Measurements from ENCODE around the gene RYR3.

RYR3 gene

GRCh38 chr15:33320017-33320416 lies 9.2 kb downstream of the RYR3 start:
- DNase-seq (ENCODE audit: low read depth, low spot score), result no peak

- no peak for DNase-seq (ENCODE audit: low read depth, low spot score)
Measured at GRCh38 chr15:33322091-33322490, 11.3 kb downstream of the RYR3 start.

- no peak for DNase-seq (ENCODE audit: low read depth, low spot score)
Measured at GRCh38 chr15:33324609-33325008, 13.8 kb downstream of the RYR3 start.

- no peak for DNase-seq (ENCODE audit: low read depth, low spot score)
Measured at GRCh38 chr15:33326908-33327307, 16.1 kb downstream of the RYR3 start.

GRCh38 chr15:33328106-33328505 lies 17.3 kb downstream of the RYR3 start:
- DNase-seq (ENCODE audit: low read depth, low spot score), result no peak

- no peak for DNase-seq (ENCODE audit: low read depth, low spot score)
Measured at GRCh38 chr15:33329457-33329856, 18.7 kb downstream of the RYR3 start.

GRCh38 chr15:33330931-33331330 lies 20.2 kb downstream of the RYR3 start:
- no peak for DNase-seq (ENCODE audit: low read depth, low spot score)

GRCh38 chr15:33341953-33342352 lies 31.2 kb downstream of the RYR3 start:
- DNase-seq (ENCODE audit: low read depth, low spot score), result no peak

- no peak for DNase-seq (ENCODE audit: low read depth, low spot score)
Measured at GRCh38 chr15:33343275-33343674, 32.5 kb downstream of the RYR3 start.

DNA sequence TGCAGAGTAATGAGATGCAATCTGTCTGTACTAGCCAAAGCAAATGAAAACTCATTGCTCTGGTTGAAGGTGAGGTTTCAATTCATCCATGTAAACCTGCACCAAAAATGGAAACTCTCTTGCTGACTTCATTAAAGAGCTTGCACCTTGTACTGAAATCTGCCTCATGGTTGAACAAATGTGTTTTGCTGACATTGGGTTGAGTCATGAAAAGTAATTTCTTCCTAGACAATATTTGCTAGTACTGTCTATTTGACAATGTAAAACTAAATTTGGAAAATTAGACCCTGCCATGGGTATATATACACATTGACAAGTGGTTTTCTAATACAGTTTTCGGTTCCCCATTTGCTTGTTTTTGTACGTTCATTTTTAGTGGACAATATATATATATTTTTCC lies 33.3 kb downstream of the RYR3 start:
- DNase-seq (ENCODE audit: low read depth, low spot score), result no peak

- no peak for DNase-seq (ENCODE audit: low read depth, low spot score)
Measured at GRCh38 chr15:33344530-33344929, 33.8 kb downstream of the RYR3 start.

DNA sequence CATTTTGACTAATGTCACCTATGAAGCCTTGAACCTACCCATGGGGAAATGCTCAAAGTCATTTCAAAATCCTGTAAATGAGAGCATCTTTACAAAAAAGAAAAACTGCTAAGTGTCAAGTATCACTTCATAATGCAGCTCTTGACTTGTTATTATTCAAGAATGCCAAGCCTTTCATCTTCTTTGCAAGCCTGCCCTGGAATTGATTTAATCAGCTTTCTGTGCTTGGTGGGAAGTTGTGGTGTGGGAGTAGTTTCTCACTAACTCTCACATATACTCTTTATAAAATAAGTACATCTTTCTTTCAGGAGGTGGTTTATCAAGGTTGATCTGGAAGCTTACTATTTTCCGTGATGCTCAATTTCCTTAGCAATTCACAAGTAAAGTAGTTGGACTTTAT lies 43.6 kb downstream of the RYR3 start:
- no peak for DNase-seq (ENCODE audit: low read depth, low spot score)

DNA sequence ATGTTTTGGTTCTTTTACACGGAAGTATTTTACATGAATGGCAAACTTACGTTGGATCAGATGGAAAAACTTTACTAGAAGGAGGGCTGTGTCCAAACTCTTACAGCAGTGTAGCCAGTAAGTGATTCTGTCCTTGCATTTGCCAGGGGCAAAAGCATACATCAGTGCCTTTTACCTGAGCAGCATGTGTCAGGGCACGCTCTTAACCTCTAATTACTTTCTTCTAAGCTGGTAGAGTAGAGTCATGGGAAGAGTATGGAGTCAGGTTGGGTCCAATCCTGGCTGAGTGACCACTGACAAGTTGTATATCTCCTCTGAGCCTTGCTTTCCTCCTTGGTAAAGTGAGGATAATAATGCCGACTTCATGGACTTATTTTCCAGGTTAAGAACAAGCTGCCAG lies 47.1 kb downstream of the RYR3 start:
- no peak for DNase-seq (ENCODE audit: low read depth, low spot score)

DNA sequence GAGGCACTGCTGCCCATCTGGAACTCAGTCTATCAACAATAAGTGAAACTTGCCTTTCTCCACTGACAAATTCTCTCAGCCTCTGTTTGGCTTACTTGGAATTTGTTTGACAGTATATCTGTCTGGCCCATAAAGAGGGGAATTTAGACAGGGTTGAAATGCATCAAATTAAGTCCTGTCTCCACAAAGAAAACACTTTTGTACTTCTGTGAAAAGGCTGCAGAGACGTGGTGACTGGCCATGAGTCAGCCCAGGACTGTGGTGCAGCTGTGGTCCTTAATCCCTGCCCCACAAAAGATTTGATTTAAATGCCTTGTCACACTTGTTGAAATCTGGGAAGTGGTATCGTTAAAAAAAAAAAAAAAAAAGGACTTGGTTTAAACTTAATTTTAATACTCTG lies 47.5 kb downstream of the RYR3 start:
- peak; percentile 18 for DNase-seq (ENCODE audit: low read depth, low spot score)

DNA sequence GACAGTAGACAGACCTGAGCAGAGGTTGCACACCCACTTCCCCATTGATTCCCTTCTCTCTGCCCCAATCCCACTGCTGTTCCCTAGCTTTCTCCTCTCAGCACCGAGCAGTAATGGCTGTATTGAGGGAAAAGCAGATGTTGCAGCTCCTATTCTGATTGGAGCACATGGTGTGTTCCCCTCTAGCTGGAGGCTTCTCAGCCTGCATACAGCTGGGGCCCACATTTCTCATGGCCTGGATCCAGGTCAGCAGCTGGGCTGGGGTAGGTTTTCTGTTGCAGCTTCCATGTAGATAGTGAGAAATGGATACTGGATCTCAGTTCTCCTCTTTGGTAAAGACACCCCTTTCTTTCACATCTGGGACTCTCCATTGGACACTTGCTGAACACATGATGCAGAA lies 50.1 kb downstream of the RYR3 start:
- no peak for DNase-seq (ENCODE audit: low read depth, low spot score)

DNA sequence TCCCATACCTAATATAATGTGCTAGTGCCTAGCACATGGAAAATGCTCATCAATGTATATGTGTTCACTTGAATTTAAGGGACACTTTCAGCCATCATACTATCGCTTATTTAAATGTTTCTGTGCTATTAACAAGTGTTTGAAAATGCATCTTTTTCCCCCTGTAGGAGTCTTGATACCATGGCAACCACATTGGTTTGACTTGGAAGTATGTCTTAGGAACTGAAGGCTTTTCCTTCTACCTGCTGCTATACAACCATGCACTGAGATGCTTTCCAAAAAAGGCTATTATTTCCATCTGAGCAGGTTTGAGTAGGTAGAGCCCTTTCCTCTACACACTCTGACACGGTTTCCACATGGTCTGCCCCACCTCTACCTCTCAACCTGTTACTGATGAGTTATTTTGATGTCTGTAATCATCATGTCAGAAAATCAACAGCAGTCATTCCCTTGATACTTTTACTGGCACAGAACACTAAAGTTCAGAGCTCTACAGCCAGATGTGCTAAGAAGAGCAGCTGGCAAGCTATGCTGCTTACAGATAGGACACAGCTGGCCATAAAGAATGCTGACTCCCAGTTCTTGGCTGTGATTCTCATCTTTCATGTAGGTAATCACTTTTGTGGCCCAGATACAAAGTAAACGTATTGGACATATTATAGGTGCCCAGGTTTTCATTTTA lies 59.3 kb downstream of the RYR3 start:
- DNase-seq (ENCODE audit: low read depth, low spot score), result no peak

DNA sequence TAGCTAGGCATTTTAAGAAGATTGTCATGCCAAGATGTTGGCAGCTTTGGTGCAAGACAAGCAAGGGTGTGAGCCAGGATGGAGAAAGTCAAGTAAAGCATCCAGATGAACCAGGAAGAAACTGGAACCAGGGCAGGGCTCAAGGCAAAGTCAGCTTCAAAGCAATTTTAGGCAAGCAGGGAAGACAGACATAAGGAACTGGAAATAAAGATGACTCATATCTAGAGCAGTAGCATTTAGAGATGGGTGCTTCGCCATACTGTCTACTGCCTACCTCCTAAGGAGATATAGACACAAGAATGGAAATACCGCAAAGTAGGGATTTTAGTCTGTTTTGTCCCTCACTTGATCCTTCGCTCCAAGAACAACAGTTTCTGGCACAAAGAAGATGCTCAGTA lies 59.9 kb downstream of the RYR3 start:
- DNase-seq (ENCODE audit: low read depth, low spot score), result no peak

- DNase-seq (ENCODE audit: low read depth, low spot score), result no peak
Measured at GRCh38 chr15:33371159-33371558, 60.4 kb downstream of the RYR3 start.

- no peak for DNase-seq (ENCODE audit: low read depth, low spot score)
Measured at GRCh38 chr15:33374226-33374914, 63.6 kb downstream of the RYR3 start.

GRCh38 chr15:33375236-33375635 lies 64.5 kb downstream of the RYR3 start:
- DNase-seq (ENCODE audit: low read depth, low spot score), result no peak

DNA sequence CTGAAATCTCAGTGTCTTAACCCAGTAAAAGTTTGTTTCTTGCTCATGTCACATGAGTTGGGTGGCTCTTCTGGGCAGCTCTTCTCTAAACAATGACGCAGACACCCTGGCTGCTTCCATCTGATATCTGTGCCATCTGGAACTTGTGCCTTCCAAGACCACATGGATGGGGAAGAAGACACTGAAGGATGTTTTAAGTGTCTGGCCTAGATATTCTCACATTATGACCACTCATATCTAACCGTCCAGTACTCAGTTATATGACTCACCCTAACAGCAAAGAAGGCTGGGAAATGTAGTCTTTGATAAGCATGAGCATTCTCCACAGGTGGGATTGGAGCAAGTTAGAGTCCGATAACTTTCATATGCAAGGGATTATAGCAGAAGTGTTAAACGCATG lies 66.4 kb downstream of the RYR3 start:
- DNase-seq (ENCODE audit: low read depth, low spot score), result no peak

- DNase-seq (ENCODE audit: low read depth, low spot score), result no peak
Measured at GRCh38 chr15:33378866-33379480, 68.2 kb downstream of the RYR3 start.

GRCh38 chr15:33380406-33380805 lies 69.6 kb downstream of the RYR3 start:
- DNase-seq (ENCODE audit: low read depth, low spot score), result no peak

All from ELF-1 (cell line).